Mesodermal cell (in vitro differentiated cells): ENCODE data around the gene STAG1. TPM values are rescaled to one million over a fixed set of nuclear protein-coding genes. Genes with fewer than 3 reads are reported as not detected.
A peak's percentile ranks its signal among the peaks of the same experiment; 100 is the strongest.
"Not testable (repeated sequence)": the region's sequence is repeated elsewhere in the genome, so short reads cannot be mapped to it uniquely, and the experiment has no call there.

Experiments used
- H3K27ac ChIP-seq: 2 replicates; pipeline ENCODE4 v1.7.0; 2013; ENCODE audit warnings: mild to moderate bottlenecking, low read depth, low read length, moderate library complexity; ENCODE audit not compliant: severe bottlenecking
- H3K36me3 ChIP-seq: 2 replicates; pipeline ENCODE4 v1.7.1; 2013; ENCODE audit warnings: mild to moderate bottlenecking, low read length, moderate library complexity; ENCODE audit not compliant: control insufficient read depth, insufficient read depth
- H3K4me1 ChIP-seq: one replicate; pipeline ENCODE4 v1.7.1; 2013; ENCODE audit warnings: mild to moderate bottlenecking, low read length; ENCODE audit not compliant: insufficient read depth, control insufficient read depth, poor library complexity, severe bottlenecking
- H3K4me3 ChIP-seq: 2 replicates; pipeline ENCODE4 v1.7.0; 2013; ENCODE audit warnings: low read length, control low read depth, mild to moderate bottlenecking; ENCODE audit not compliant: insufficient read depth, poor library complexity, severe bottlenecking; ENCODE audit errors: extremely low read depth
- H3K9me3 ChIP-seq: 2 replicates; pipeline ENCODE4 v1.7.1; 2013; ENCODE audit warnings: mild to moderate bottlenecking, low read length, moderate library complexity; ENCODE audit not compliant: control insufficient read depth
- WGBS, 2 experiments: methylation state at CpG; one replicate each; pipeline ENCODE4 v1.1.5; 2013; ENCODE audit warnings: missing lambda C conversion rate in 2 of 2; ENCODE audit not compliant: insufficient coverage in 2 of 2; 5-methylcytosine and 5-hydroxymethylcytosine counted together
- polyA plus RNA-seq, 2 experiments: library from polyadenylated mRNA; stranded (reverse); fragments of 50-300 nt; gene quantifications; one replicate each; pipeline ENCODE4 v1.2.3, GENCODE V29; 2013

Gene STAG1
- polyA plus RNA-seq (2013, experiment 1 of 2) = 15.5 TPM
- 18.3 TPM for polyA plus RNA-seq (2013, experiment 2 of 2)

GRCh38 chr3:136752172-136752421 is at the start of gene STAG1:
STAG1 (minus strand) TSS chr3:136752378; CDS start chr3:136630898, 121,480 bp downstream.
- peaks cover 21% of the 10 kb centered on the region for H3K4me1 ChIP-seq
- no peaks in the 10 kb centered on the region for H3K9me3 ChIP-seq
- 0% methylated on average over 7 of the region's 27 CpGs for WGBS, 2 experiments
- H3K36me3 ChIP-seq = no peaks in the 10 kb centered on the region
- H3K4me3 ChIP-seq = peak within 1 kb of the TSS; percentile 62
- peak within 1 kb of the TSS; percentile 99 for H3K27ac ChIP-seq

- Histone ChIP-seq H3K4me1 (peaks cover 28% of the 10 kb centered on the region), H3K27ac (peak overlapping the region; percentile 90)
- 94 to 97% methylated on average over 7 to 8 of the region's 10 CpGs for WGBS, 2 experiments
- H3K4me3 ChIP-seq, H3K9me3 ChIP-seq, H3K36me3 ChIP-seq: not testable (repeated sequence)
These were observed 49.0 kb upstream of the STAG1 start for GRCh38 chr3:136801146-136801545.

- Histone ChIP-seq H3K4me1 (peaks cover 5% of the 10 kb centered on the region), H3K9me3 (no peaks in the 10 kb centered on the region), H3K4me3 (no peak overlapping the region), H3K27ac (peak overlapping the region; percentile 36), H3K36me3 (no peaks in the 10 kb centered on the region)
- 83% methylated on average over 1 of the region's 4 CpGs; no CpG with 5 or more reads in 1 of the 2 experiments for WGBS, 2 experiments
These were observed 40.6 kb upstream of the STAG1 start for GRCh38 chr3:136792556-136793330.

- WGBS, 2 experiments = 90 to 96% methylated on average over 3 of the region's 3 CpGs
- Histone ChIP-seq H3K27ac (no peak overlapping the region), H3K4me3 (no peak overlapping the region), H3K9me3 (no peaks in the 10 kb centered on the region), H3K36me3 (no peaks in the 10 kb centered on the region), H3K4me1 (peaks cover 15% of the 10 kb centered on the region)
These were observed 38.6 kb upstream of the STAG1 start for GRCh38 chr3:136790786-136791185.

- Histone ChIP-seq H3K27ac (no peak overlapping the region), H3K4me1 (peaks cover 15% of the 10 kb centered on the region), H3K36me3 (no peaks in the 10 kb centered on the region), H3K4me3 (no peak overlapping the region), H3K9me3 (no peaks in the 10 kb centered on the region)
- WGBS, 2 experiments = 100% methylated on average over 1 of the region's 1 CpG; no CpG with 5 or more reads in 1 of the 2 experiments
These were observed 37.8 kb upstream of the STAG1 start for GRCh38 chr3:136789976-136790375.

- Histone ChIP-seq H3K4me1 (peaks cover 15% of the 10 kb centered on the region), H3K36me3 (no peaks in the 10 kb centered on the region), H3K27ac (no peak overlapping the region), H3K4me3 (no peak overlapping the region), H3K9me3 (no peaks in the 10 kb centered on the region)
- 100% methylated on average over 1 of the region's 1 CpG for WGBS, 2 experiments
These were observed 36.0 kb upstream of the STAG1 start for GRCh38 chr3:136788154-136788553.

- no peaks in the 10 kb centered on the region for H3K9me3 ChIP-seq
- H3K36me3 ChIP-seq = no peaks in the 10 kb centered on the region
- peaks cover 15% of the 10 kb centered on the region for H3K4me1 ChIP-seq
- H3K4me3 ChIP-seq = no peak overlapping the region
- H3K27ac ChIP-seq = peak overlapping the region; percentile 87
- WGBS, 2 experiments = 40 to 69% methylated on average over 1 to 2 of the region's 2 CpGs
These were observed 35.2 kb upstream of the STAG1 start for GRCh38 chr3:136787349-136787748.

- H3K36me3 ChIP-seq = no peaks in the 10 kb centered on the region
- WGBS, 2 experiments = 88 to 90% methylated on average over 4 of the region's 5 CpGs
- H3K27ac ChIP-seq = no peak overlapping the region
- no peak overlapping the region for H3K4me3 ChIP-seq
- H3K4me1 ChIP-seq = peaks cover 16% of the 10 kb centered on the region
- no peaks in the 10 kb centered on the region for H3K9me3 ChIP-seq
These were observed 31.6 kb upstream of the STAG1 start for GRCh38 chr3:136783708-136784191.

GRCh38 chr3:136780741-136781140 is 28.6 kb upstream of the STAG1 start:
- H3K4me3 ChIP-seq = no peak overlapping the region
- no peaks in the 10 kb centered on the region for H3K9me3 ChIP-seq
- 94 to 96% methylated on average over 4 of the region's 4 CpGs for WGBS, 2 experiments
- H3K27ac ChIP-seq = no peak overlapping the region
- peaks cover 12% of the 10 kb centered on the region for H3K4me1 ChIP-seq
- H3K36me3 ChIP-seq = no peaks in the 10 kb centered on the region

- WGBS, 2 experiments = 59 to 89% methylated on average over 3 to 4 of the region's 4 CpGs
- H3K4me3 ChIP-seq = no peak overlapping the region
- H3K4me1 ChIP-seq = peaks cover 12% of the 10 kb centered on the region
- no peaks in the 10 kb centered on the region for H3K9me3 ChIP-seq
- no peaks in the 10 kb centered on the region for H3K36me3 ChIP-seq
- peak overlapping the region; percentile 81 for H3K27ac ChIP-seq
These were observed 26.7 kb upstream of the STAG1 start for GRCh38 chr3:136778865-136779264.

GRCh38 chr3:136772709-136773108 is 20.5 kb upstream of the STAG1 start:
- no peak overlapping the region for H3K27ac ChIP-seq
- H3K36me3 ChIP-seq = no peaks in the 10 kb centered on the region
- H3K4me1 ChIP-seq = peaks cover 14% of the 10 kb centered on the region
- no peak overlapping the region for H3K4me3 ChIP-seq
- 43 to 63% methylated on average over 1 of the region's 1 CpG for WGBS, 2 experiments
- no peaks in the 10 kb centered on the region for H3K9me3 ChIP-seq
